Adrenal gland (tissue), 5 donors: ENCODE data around the gene DUSP18.

Source experiments
- POLR2A ChIP-seq, 2 donors: fragments of 450-650 bp; IDR thresholded peaks; one replicate each; pipeline ENCODE4 v1.6.1; 2017; ENCODE audit warnings: antibody characterized with exemption in 2 of 2, mild to moderate bottlenecking in 2 of 2, moderate library complexity in 1 of 2
- TF ChIP-seq, protein P1 (sequence below), 6 experiments: fragments of 450-650 bp in 4 of 6; fragments of 200-600 bp in 2 of 6; sonication (generic) in 1 of 6; IDR thresholded peaks; 1 replicate in 5 of 6; 2 replicates in 1 of 6; pipeline versions ENCODE4 v1.5.1 to v1.8.0; 2016 to 2021; ENCODE audit warnings: antibody characterized with exemption in 6 of 6, mild to moderate bottlenecking in 2 of 6, moderate library complexity in 1 of 6
- donor health status: DM: no; HTN: no; CAD: no.

DNA sequence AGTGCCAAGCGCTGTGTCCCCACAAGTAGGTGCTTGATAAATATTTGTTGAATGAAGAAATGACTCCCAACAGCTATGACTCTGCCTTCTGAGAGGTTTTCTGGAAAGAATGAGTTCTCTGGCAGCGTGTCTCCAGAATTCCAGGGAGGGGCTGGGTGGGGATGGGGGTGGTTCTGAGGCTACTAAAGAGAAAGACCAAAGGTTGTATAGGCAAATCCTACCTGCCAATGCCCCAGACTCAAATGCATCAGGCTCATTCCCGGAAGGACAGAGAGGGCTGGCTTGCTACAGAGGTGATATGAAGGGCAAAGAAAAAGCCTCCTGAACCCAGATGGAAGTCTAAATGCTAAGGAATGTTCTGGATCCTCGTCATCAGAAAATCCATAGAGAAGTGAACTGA lies 1.9 kb downstream of the DUSP18 start:
- TF ChIP-seq, protein P1, sequence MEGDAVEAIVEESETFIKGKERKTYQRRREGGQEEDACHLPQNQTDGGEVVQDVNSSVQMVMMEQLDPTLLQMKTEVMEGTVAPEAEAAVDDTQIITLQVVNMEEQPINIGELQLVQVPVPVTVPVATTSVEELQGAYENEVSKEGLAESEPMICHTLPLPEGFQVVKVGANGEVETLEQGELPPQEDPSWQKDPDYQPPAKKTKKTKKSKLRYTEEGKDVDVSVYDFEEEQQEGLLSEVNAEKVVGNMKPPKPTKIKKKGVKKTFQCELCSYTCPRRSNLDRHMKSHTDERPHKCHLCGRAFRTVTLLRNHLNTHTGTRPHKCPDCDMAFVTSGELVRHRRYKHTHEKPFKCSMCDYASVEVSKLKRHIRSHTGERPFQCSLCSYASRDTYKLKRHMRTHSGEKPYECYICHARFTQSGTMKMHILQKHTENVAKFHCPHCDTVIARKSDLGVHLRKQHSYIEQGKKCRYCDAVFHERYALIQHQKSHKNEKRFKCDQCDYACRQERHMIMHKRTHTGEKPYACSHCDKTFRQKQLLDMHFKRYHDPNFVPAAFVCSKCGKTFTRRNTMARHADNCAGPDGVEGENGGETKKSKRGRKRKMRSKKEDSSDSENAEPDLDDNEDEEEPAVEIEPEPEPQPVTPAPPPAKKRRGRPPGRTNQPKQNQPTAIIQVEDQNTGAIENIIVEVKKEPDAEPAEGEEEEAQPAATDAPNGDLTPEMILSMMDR (IDR thresholded peaks at IDR 0.05): no peak
- no peak for TF ChIP-seq POLR2A (IDR thresholded peaks at IDR 0.05)
